HG03442 (cell line): ENCODE data around the gene DDR2.

Experiments
- ATAC-seq: cut with Tn5 transposase; IDR thresholded peaks from one replicate; pipeline ENCODE4 v1.9.1; 2021; ENCODE audit warnings: mild to moderate bottlenecking, moderate library complexity; ENCODE audit not compliant: unreplicated experiment

Gene DDR2

DNA sequence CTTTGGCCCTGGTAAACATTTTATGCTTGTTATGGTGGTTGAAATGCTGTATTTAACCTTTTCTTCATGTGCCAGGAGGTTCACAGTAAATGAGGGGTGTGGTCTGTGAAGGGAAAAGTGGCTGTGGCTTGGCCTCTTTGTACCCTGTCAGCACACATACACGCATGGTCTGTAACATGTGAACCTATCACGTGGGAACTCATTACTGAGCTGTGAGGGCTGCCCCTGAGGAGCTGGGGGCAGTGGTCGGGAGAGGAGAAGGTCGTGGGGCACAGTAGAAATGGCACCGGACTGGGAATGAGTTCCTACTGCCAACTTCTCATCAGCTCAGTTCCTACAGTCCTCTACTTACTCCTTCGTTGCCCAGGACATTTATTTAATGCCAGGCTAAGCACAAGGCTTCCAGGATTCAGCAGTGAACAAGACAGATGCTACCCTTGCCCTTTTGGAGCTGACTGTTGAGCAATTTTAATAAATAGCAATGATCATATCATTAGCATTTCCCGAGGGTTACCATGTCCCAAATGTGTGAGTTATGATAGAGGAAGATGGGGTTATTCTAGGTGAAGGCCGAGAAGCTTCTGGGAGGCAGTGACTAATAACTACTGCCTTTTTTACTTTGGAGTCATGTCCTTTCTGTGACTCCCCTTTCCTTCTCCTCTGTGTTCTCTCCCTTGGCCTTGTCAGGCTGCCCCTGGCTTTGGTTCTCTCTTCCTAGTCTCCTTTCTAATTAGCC lies 38.8 kb downstream of the DDR2 start:
- no peak for ATAC-seq

DNA sequence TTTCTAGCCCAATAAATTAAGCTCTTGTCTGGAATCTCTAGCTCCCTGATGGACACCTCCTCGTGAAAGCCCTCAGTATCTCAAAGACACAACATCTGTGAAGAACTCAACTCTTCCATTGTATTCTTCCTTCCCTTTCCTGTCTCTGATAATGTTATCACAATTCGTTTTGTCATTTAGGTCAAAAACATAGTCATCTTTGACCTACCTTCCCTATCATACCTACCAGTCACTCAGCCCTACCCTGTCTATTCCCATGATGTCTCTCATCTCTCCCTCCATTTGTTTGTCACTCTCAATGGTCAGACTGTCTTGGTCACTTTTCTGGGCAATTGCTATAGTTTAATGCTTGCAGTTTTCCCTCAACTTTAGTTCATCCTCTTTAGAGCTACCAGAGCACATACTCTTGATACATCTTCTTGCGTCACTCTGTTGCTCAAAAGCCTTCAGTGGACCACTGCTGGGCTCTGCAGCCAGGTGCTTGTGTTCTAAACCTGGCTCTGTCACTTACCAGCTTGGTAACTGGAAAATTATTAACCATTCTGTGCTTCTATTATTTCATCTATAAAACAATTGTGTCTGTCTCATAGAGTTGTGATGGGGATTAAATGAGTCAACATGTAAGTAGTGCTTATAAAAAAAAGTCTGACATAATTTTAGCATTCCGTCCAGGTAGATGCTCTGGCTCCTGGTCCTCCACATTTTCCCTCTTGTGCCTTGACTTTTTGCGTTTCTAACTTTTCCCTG lies 39.6 kb downstream of the DDR2 start:
- no peak for ATAC-seq

DNA sequence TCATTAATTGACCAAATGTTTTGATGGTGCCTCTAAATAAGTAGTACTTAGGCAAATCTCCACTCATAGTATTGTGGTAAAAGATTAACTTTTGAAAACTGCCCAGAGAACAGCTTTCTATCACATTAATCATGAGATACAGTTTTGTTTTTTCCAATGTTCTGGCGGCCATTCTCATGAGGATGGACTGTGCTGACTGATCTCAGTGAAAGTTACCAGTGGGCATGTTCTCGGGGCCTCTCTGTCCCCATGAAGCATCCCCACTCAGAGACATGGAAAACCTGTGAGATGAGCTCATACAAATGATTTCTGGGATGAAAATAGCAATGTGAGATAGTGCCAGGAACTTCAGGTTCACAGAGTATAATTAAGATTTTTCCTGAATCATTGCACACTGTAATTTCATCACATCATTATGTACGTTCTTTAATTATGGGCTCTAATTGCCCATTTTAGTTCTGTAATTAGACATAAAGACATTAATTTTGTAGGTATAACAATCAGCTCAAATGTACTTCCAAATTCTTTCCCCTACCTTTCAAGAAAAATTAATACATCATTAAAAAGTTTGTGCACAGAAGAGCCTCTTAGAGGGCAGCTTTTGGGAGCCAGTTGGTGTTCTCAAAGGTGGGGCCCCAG lies 40.5 kb downstream of the DDR2 start:
- ATAC-seq: no peak

DNA sequence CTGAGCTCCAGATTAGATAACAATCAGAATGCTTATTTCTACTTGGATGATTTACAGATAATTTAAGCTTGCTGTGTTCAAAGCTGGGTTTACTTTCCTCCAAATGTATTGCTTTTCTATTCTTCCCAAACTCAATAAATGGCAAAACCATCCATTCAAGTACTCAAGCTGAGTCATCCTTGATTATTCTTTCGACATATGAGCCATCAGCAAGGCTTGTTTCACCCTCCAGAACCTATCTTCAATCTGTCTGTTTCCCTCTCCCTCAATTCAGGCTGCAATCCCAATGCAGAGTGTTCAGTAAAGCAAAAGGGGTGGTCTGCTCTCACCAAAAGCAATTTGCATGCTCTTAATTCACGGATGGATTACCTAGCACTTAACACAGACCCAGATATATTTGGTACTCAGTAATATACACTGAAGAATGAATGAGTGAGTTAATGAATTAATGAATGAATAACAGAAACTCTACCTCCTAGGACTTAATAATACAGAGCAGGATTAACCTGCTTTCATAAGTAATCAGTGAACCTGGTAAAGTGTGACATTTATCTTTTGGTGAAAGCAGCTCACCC lies 41.9 kb downstream of the DDR2 start:
- no peak for ATAC-seq

DNA sequence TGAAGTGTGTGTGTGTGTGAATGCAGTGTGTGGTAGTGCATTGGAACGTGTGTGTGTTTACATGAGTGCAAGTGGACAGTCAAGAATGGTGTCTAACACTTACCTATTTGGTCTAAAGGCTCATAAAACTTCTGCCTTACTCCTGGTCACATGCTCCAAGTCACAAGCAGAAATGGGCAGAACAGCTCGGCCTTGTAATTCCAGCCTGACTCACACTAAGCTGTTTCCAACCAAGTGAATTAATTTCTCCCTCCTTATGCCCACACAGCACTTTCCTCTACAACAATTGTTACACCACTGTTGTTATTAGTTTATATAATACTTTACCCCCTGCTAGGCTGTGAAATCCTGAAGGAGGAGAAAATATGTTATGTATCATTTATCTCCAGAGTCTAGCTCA lies 43.8 kb downstream of the DDR2 start:
- no peak for ATAC-seq

DNA sequence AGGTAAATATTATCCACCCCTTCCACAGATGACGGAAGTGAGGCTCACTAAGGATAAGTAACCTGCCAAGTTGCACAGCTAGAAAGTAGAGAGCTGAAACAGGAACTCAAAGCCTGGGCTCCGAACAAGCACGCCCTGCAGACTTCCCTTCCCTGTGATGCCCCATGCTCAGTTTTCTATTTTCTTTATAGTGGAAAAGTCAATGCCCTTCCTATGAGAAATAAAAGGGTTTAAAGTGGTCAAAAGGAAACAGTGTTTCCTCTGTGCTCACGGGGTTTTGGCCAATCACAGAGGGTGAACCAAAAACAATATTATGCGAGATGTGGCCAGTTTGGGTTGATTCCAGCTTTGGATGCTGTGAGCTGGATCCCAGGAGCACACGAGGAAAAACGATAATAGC lies 44.5 kb downstream of the DDR2 start:
- no peak for ATAC-seq

DNA sequence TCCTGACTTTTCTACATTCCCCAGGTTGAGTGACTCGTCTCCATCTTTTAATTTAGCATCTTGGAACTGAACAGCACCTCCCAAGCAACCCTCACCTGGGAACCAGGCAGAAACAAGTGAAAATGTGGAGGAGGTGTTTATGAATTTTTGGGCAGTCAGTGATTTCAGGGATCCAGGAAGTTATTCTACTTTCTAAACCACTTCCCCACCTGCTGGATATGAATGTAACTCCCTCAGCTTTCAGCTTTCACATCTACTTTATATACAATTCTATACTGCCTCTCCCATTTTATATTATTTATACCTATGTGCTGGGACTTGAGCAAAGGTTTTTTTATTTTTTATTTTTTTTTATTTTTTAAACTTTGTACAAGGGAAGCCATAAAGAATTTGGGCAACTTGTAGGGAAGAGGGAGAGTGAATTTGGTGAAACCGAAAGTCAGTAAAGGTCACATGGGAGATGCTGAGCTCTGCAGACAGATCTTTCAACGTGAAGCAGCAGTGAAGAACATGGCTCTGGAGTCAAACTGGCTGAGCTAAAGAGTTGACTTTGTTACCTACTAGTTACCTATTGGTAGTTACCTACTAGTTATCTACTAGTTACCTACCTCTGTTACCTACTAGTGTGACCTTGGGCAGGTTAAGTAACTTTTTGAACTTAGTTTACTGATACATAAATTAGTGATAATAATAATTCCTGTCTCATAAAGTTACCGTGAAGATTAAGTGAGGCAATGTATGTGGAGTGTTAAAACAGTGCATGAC lies 45.5 kb downstream of the DDR2 start:
- ATAC-seq: no peak

DNA sequence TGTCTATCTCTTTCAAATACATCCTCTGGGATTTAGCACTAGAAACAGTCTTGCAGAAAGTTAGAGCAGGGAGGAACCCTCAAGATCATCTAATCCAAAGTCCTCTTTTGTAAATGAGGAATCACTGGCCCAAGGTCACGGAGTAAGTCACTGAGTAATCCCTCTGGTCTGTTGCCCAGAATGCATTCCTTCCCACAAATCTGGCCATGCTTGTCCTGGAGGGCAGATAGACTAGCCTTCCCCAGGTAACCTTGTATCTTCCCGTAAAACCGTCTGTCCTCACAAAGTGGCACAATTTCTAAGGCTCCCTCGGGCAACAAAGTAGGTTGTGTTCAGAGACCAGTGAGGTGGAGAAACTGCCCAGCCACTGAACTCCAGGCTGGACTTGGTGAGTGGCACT lies 46.2 kb downstream of the DDR2 start:
- ATAC-seq: no peak

DNA sequence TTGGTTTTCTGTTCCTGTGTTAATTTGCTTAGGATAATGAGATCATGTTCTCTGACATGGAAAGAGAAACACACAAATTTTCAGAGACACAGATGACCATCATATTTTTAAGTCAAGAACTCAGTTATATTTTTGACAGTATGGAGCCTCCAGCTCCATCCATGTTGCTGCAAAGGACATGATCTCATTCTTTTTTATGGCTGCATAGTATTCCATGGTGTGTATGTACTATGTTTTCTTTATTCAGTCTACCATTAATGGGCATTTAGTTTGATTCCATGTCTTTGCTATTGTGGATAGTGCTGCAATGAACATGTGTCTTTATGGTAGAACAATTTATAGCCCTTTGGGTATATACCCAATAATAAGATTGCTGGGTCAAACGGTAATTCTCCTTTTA lies 47.0 kb downstream of the DDR2 start:
- ATAC-seq: no peak

DNA sequence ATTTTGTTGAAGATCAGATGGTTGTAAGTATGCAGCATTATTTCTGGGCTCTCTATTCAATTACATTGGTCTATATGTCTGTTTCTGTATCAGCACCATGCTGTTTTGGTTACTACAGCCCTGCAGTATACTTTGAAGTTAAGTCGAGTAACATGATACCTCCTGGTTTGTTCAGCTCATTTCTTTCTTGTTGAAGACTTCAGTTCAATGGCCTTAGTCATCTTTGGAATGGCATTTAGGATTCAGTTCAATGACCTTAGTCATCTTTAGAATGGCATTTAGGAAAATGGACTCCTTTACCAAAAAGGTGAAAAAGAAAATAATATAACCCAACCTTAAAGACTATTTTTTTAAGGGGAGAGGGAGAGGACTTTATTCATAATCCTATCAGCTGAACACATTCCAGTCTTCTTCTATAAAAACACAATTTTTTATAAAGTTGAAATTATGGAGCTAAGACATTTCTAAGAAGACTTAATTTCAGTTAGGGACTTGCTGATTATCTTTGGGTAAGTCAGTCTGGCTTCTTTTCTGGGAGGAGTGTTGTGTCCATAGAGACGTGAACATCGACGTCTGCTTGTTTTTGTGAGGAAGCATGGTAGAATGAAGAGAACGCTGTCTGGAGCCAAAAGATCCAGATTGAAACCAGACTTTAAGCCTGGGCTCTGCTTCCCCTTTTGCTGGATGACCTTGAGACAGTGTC lies 48.3 kb downstream of the DDR2 start:
- ATAC-seq: no peak

DNA sequence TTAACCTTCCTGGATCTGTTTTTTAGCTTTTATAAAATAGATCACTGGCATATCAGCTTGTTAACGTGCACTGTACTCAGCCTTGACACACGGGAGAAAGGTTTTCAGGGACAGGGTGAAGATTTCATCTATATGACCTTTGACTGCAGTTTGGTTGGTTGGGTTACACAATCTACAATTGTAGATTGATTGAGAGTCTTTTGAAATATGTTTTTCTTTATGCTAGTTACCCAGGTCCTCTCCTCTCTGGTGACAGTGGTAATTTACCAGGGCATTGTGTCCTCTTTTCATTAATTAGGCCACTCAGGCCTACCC lies 48.8 kb downstream of the DDR2 start:
- no peak for ATAC-seq

DNA sequence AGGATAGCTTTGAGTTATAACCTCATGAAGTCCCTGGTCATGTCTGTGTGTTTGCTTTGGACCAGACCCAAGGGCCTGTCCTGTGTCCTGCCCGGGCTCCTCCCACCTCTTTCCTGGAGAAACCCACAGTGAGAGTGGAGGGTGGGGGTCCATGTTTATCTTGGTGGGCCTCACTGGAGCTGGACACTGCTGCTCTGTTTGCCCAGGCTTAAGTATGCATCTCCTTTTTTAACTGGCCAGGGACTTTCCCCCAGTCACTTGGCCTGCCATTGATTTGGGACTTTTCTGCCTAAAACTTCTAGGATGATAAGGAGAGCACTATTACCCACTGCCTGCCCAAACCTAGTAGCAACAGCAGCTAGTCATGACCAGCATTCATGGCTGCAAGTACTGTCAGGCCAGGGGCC lies 49.8 kb downstream of the DDR2 start:
- ATAC-seq: no peak

DNA sequence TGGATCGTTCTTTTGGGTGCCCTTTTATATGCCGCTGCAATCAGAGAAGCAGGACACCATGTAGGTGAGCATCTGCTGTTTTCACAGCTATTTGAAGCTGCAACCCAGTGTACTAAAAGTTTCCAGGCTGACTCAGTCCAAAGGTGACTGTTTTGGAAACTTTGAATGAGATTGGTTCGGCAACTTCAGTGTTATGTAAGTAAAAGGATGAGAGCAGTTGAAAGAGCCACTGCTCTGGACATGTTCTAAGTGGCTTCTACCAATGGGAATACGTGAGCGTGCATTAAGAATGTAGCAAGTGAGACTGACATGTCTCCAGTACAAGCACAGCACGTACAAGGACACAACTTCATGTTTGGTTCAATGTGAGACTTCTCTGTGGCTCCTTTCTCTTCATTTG lies 55.6 kb downstream of the DDR2 start:
- no peak for ATAC-seq

DNA sequence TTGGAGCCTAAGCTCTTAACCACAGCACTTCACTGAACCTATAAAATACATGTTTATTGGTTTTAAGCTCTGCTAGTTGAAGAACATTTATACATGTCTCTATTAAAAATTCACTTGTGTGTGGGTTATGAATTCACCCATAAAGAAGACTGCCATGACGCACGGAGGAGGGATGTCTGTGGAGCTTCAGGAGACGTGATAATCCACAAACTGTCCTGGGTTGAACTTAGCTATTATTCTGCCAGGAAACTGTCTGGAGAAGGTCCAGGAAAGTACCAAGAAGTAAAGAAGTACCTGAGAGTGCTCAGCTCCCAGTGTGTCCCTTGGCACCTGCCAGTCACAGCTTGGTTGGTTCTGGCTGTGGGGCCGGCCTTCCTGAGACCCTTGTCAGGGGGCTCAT lies 56.3 kb downstream of the DDR2 start:
- no peak for ATAC-seq

DNA sequence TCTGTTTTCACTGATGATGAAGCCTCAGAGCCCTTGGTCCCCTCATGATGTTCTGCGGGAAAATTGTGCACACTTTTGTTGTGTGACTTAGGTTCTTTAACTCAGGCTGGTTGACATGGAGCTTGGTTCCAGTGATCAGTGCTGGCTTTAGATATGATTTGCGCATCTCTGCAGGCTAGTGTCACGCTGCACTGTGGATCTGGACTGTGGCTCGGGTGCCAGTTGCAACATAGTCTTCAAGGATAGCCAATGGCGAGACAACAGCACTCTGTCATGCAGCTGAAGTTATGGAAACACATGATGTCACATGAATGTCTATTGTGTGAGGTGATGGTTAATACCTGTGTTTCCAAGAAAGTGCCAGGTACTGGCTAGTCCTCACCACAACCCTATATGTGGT lies 56.7 kb downstream of the DDR2 start:
- ATAC-seq: no peak

DNA sequence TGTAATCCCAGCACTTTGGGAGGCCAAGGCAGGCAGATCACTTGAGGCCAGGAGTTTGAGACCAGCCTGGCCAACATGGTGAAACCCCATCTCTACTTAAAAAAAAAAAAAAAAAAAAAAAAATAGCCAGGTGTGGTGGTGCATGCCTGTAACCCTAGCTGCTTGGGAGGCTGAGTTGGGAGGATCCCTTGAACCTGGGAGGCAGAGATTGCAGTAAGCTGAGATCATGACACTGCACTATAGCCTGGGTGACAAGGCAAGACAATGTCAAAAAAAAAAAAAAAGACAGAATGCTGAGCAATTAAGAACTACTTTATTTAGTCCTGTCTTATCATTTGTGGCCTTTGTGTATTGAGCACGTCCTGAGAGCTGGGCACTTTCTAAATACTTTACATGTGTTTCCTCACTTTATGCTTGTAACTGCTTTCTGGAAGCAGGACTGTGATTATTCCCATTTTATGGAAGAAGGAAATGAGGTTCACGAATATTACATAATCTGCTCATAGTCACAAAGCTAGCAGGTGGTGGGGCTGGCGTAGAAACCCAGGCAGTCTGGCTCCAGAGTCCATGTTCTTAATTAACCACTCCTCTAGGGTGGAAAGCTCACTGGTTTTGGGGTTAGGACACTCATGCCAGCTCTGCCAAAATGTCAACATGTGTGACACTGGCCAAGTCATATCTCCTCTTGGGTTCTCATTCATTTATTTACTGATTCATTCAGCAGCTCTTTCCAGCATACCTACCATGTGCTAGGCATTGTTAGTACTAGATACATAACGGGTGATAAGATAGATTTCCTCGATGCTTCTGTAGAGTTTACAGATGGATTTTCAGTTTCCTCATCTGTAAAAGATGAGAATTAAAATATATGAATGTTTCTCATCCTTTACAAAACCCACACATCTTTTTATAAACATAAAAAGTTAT lies 57.7 kb downstream of the DDR2 start:
- ATAC-seq: no peak

DNA sequence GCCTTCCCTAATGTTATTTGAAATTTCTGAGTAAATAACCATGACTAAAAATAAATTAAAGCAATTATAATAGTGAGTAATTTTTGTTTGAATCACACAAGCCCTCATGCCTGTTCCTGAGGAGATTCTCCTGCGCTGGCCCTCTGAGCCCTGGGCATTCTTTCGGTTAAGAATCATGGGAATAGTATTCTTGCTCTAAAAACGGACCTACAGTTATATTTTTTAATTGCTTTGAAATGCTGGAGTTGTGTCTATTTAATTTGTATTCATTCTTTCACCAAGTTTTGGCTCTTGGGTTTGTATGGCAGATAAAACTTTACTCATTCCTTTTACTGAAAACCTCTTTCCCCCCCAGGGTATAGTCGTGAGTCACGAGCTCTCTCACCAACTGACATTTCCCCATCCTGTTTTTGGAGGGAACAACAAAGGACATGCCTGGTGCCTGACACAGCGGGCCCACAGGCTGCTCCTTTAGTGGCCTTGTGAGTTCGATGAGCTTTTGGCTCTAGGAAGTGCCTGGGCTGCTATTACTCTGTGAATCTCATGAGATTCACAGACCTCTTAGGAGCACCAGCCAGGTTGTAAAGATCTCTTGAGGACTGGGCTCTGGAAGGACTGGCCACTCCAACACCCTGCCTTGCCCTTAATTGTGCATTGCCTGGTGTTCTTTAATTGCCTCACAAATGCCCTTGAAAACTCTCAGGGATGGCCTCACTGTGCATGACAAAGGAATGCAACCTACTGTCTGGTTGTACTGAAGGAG lies 58.6 kb downstream of the DDR2 start:
- no peak for ATAC-seq

DNA sequence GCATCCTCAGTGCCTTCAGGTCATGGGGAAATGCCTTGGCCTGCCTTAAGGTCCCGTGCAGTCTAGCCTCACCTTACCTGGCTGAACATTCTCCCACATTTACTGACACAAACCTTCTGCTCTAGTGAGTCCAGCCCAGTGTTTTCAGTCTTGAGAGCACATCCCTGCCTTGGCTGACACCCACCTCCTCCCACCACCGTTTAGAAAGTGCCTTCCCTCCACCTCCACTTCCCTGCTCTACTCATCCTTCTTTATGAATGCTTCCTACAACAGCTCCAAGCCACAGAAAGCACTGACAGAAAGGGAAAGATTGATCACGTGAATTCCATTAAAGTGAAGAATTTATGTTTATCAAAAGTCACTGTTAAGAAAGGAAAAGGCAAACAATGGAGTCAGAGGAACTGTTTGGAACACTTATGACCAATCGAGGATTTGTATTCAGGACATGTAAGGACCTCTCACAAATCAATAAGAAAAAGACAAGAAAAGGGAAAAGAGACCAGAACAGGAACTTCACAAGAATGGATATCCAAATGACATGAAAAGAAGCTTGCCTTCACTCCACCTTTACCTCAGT lies 59.8 kb downstream of the DDR2 start:
- ATAC-seq: no peak

DNA sequence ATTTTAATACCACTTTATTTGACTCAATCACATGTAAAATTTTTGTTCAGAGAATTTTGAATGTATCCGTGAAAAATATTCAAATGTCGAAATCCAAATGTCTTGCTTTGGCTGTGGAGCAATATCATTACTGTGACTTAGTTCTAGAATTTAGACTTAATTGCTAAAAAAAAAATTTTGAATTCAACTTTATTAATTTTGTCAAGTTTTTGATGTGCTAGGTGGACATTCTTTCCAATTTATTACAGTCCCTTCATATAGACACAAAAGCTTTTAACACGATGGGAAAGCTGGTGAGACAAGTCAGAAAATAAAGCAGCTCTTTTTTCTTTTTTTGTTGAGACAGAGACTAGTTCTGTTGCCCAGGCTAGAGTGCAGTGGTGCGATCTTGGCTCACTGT lies 62.6 kb downstream of the DDR2 start:
- ATAC-seq: no peak
